SK-N-SH (cell line): Measurements from ENCODE around the gene FLCN. TPM values are rescaled to one million over a fixed set of nuclear protein-coding genes. Genes with fewer than 3 reads are reported as not detected.

ENCODE experiments used
- CTCF ChIA-PET: fragments of 300-600, 350-600 bp; formaldehyde crosslinking; extraction: SDS; loops from one replicate; lab custom pipeline; 2021; lab: Yijun Ruan, JAX
- POLR2A ChIA-PET: fragments of 350-600 bp; sonication (Branson Sonifier 250); formaldehyde crosslinking; extraction: SDS; loops from one replicate; lab custom pipeline; 2020; ENCODE audit warnings: antibody characterized with exemption, inconsistent platforms; lab: Yijun Ruan, JAX
- DNase-seq: peaks from one replicate; pipeline ENCODE4 v3.0.0; 2012
- H2AFZ ChIP-seq: fragments of 200-600 bp; sonication (generic); 2 replicates; pipeline ENCODE4 v1.8.1; 2016; ENCODE audit warnings: antibody characterized with exemption, mild to moderate bottlenecking, low read depth
- H3F3A ChIP-seq: fragments of 200-600 bp; sonication (generic); replicated peaks from 2 replicates; pipeline ENCODE3; 2016; ENCODE audit warnings: antibody characterized with exemption, mild to moderate bottlenecking; ENCODE audit not compliant: insufficient read depth
- H3K27ac ChIP-seq, 2 experiments: fragments of 200-500 bp in 1 of 2; fragments of 200-600 bp in 1 of 2; sonication (Bioruptor generic) in 1 of 2; sonication (generic), shearing (Covaris generic) in 1 of 2; 2 replicates each; pipeline versions ENCODE4 v1.5.1 to v1.6.1; 2014 to 2016; ENCODE audit warnings: low read depth in 2 of 2, inconsistent platforms in 1 of 2, low read length in 1 of 2, mild to moderate bottlenecking in 1 of 2, mixed read lengths in 1 of 2
- H3K27me3 ChIP-seq: fragments of 200-600 bp; sonication (generic), shearing (Covaris generic); 2 replicates; pipeline ENCODE4 v1.6.1; 2016; ENCODE audit warnings: mixed run types; ENCODE audit not compliant: insufficient read depth
- H3K36me3 ChIP-seq, 2 experiments: fragments of 200-500 bp in 1 of 2; fragments of 200-600 bp in 1 of 2; sonication (Bioruptor generic) in 1 of 2; sonication (generic) in 1 of 2; replicated peaks in 1 of 2; 2 replicates each; pipeline versions ENCODE3 to v1.5.1; 2014 to 2016; ENCODE audit warnings: low read length in 1 of 2, mild to moderate bottlenecking in 1 of 2; ENCODE audit not compliant: insufficient read depth in 2 of 2, control insufficient read depth in 1 of 2
- H3K4me1 ChIP-seq, 2 experiments: fragments of 200-500 bp in 1 of 2; fragments of 200-600 bp in 1 of 2; sonication (Bioruptor generic) in 1 of 2; sonication (generic), shearing (Covaris generic) in 1 of 2; 2 replicates each; pipeline versions ENCODE4 v1.5.1 to v1.6.1; 2014 to 2016; ENCODE audit warnings: low read depth in 1 of 2, low read length in 1 of 2, mixed run types in 1 of 2; ENCODE audit not compliant: insufficient read depth in 2 of 2, control insufficient read depth in 1 of 2
- H3K4me2 ChIP-seq: fragments of 200-600 bp; sonication (generic), shearing (Covaris generic); 2 replicates; pipeline ENCODE4 v1.6.1; 2017; ENCODE audit warnings: mixed run types
- H3K4me3 ChIP-seq, 2 experiments: fragments of 200-500 bp in 1 of 2; fragments of 200-600 bp in 1 of 2; sonication (Bioruptor generic) in 1 of 2; sonication (generic), shearing (Covaris generic) in 1 of 2; 2 replicates each; pipeline versions ENCODE4 v1.5.1 to v1.8.1; 2014 to 2016; ENCODE audit warnings: low read depth in 2 of 2, inconsistent platforms in 1 of 2, low read length in 1 of 2, mild to moderate bottlenecking in 1 of 2, mixed read lengths in 1 of 2, moderate library complexity in 1 of 2
- H3K79me2 ChIP-seq: fragments of 200-600 bp; sonication (generic); 2 replicates; pipeline ENCODE4 v1.8.1; 2017; ENCODE audit warnings: mild to moderate bottlenecking; ENCODE audit not compliant: insufficient read depth
- H3K9ac ChIP-seq: fragments of 200-600 bp; sonication (generic); 2 replicates; pipeline ENCODE4 v1.6.1; 2017; ENCODE audit warnings: mixed run types
- H3K9me2 ChIP-seq: fragments of 200-600 bp; sonication (generic); 2 replicates; pipeline ENCODE4 v1.6.1; 2017; ENCODE audit warnings: mixed run types
- H3K9me3 ChIP-seq: fragments of 200-600 bp; sonication (generic); 2 replicates; pipeline ENCODE4 v1.6.1; 2017; ENCODE audit warnings: mixed run types, mild to moderate bottlenecking, moderate library complexity
- H4K20me1 ChIP-seq: fragments of 200-600 bp; sonication (generic); 2 replicates; pipeline ENCODE4 v1.6.1; 2017; ENCODE audit warnings: mild to moderate bottlenecking, mixed run types; ENCODE audit not compliant: insufficient read depth
- CTCF ChIP-seq: fragments of 200-600 bp; sonication (generic); IDR thresholded peaks from 2 replicates; pipeline ENCODE4 v1.6.1; 2017; ENCODE audit warnings: antibody characterized with exemption, mild to moderate bottlenecking, moderate library complexity
- ELF1 ChIP-seq: IDR thresholded peaks from 2 replicates; pipeline ENCODE4 v1.4.0; 2012
- FOSL2 ChIP-seq: IDR thresholded peaks from 2 replicates; pipeline ENCODE4 v1.4.0; 2012; ENCODE audit warnings: low read depth, mild to moderate bottlenecking, moderate library complexity, borderline replicate concordance
- FOXM1 ChIP-seq: IDR thresholded peaks from 2 replicates; pipeline ENCODE4 v1.4.0; 2012; ENCODE audit warnings: low read depth, mild to moderate bottlenecking
- GATA2 ChIP-seq: sonication (generic); formaldehyde crosslinking; IDR thresholded peaks from 2 replicates; pipeline ENCODE4 v1.5.0; 2020; ENCODE audit warnings: mild to moderate bottlenecking, missing genetic modification reagents
- IRF3 ChIP-seq: fragments of 150-350 bp; IDR thresholded peaks from 2 replicates; pipeline ENCODE4 v1.6.1; 2016; ENCODE audit warnings: mild to moderate bottlenecking, low read depth, low read length
- MAX ChIP-seq: IDR thresholded peaks from 2 replicates; pipeline ENCODE4 v1.4.0; 2012; ENCODE audit warnings: low read depth
- MEF2A ChIP-seq: IDR thresholded peaks from 2 replicates; pipeline ENCODE4 v1.4.0; 2012; ENCODE audit warnings: low read depth, borderline replicate concordance
- NFIC ChIP-seq: IDR thresholded peaks from 2 replicates; pipeline ENCODE4 v1.4.0; 2012; ENCODE audit warnings: borderline replicate concordance
- POLR2AphosphoS5 ChIP-seq: IDR thresholded peaks from 2 replicates; pipeline ENCODE4 v1.6.1; 2012; ENCODE audit warnings: low read depth, low read length
- RAD21 ChIP-seq: IDR thresholded peaks from 2 replicates; pipeline ENCODE4 v1.6.1; 2012; ENCODE audit warnings: mild to moderate bottlenecking, low read length
- RCOR1 ChIP-seq: fragments of 150-350 bp; IDR thresholded peaks from 2 replicates; pipeline ENCODE4 v1.6.1; 2017; ENCODE audit warnings: antibody characterized with exemption, low read length
- RFX5 ChIP-seq: IDR thresholded peaks from 2 replicates; pipeline ENCODE4 v1.6.1; 2012; ENCODE audit warnings: mild to moderate bottlenecking, improper control_type of control experiment, low read length
- SMC3 ChIP-seq: IDR thresholded peaks from 2 replicates; pipeline ENCODE4 v1.6.1; 2012; ENCODE audit warnings: low read depth, low read length, improper control_type of control experiment
- TAF1 ChIP-seq: IDR thresholded peaks from 2 replicates; pipeline ENCODE4 v1.6.1; 2012; ENCODE audit warnings: low read depth, mild to moderate bottlenecking, low read length, moderate library complexity, borderline replicate concordance
- TCF12 ChIP-seq: IDR thresholded peaks from 2 replicates; pipeline ENCODE4 v1.4.0; 2012
- TEAD4 ChIP-seq: IDR thresholded peaks from 2 replicates; pipeline ENCODE4 v1.4.0; 2012; ENCODE audit warnings: mild to moderate bottlenecking, borderline replicate concordance; ENCODE audit not compliant: insufficient read depth
- YY1 ChIP-seq: IDR thresholded peaks from 2 replicates; pipeline ENCODE4 v1.4.0; 2012; ENCODE audit warnings: low read depth, mild to moderate bottlenecking
- WGBS: methylation state at CpG from one replicate; pipeline ENCODE4 v1.1.6; 2017; ENCODE audit warnings: low lambda C conversion rate; 5-methylcytosine and 5-hydroxymethylcytosine counted together
- polyA plus RNA-seq, 3 experiments: library from polyadenylated mRNA; depleted of rRNA; stranded (reverse); fragments of >200 nt; gene quantifications; 2 replicates each; pipeline ENCODE4 v1.2.3, GENCODE V29; 2012
- TF ChIP-seq, protein P1 (sequence below): IDR thresholded peaks from 2 replicates; pipeline ENCODE4 v1.4.0; 2012; ENCODE audit warnings: low read depth, borderline replicate concordance
- TF ChIP-seq, protein P2 (sequence below): IDR thresholded peaks from 2 replicates; pipeline ENCODE4; 2012
- TF ChIP-seq, protein P3 (sequence below): IDR thresholded peaks from 2 replicates; pipeline ENCODE4 v1.4.0; 2012; ENCODE audit warnings: low read depth, borderline replicate concordance

The FLCN gene
- polyA plus RNA-seq, 1 of the 3 experiments (the other 2 are of a cell fraction) = 14.6 TPM

DNA sequence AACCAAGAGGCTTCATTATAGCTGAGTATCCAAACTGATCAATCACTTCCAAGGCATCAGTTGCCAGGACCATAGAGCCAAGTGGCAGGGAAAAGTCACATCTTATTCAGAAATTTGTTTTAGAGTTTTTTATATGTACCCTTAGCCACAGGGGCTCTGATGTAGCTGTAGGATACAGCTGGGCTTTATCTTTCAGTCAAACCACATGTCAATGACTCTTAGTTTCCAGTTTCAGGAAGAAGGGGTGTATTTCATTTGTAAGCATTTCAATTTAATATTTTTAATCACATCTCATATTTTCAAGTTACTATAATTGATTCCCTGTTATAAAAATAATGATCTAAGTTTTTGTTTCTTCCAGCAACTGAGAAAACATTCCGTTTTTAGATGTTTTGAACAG is 2.9 kb upstream of the FLCN start:
- H3K27ac ChIP-seq = no peak overlapping the region
- H3K9me2 ChIP-seq = no peaks in the 10 kb centered on the region
- WGBS = 80% methylated on average over 1 of the region's 1 CpG
- no peak for DNase-seq
- CTCF ChIA-PET = interaction anchor here (1.0 kb wide), 1 partner anchor 31 kb away, joined by 3 read pairs; no protein-coding TSS in a partner anchor
- H3K79me2 ChIP-seq = peaks cover 21% of the 10 kb centered on the region
- H3F3A ChIP-seq = no peaks in the 10 kb centered on the region
- no peak overlapping the region for H2AFZ ChIP-seq
- no peaks in the 10 kb centered on the region for H3K27me3 ChIP-seq
- H3K36me3 ChIP-seq = no peaks in the 10 kb centered on the region
- peaks cover 14% of the 10 kb centered on the region for H4K20me1 ChIP-seq
- H3K4me1 ChIP-seq = peaks cover 4 to 12% of the 10 kb centered on the region in 2 experiments; a peak in 3 of 4 replicates
- H3K4me3 ChIP-seq = no peak overlapping the region
- POLR2A ChIA-PET = no interaction called here
- no peak overlapping the region for H3K4me2 ChIP-seq
- no peak overlapping the region for H3K9ac ChIP-seq
- TF ChIP-seq FOXM1 = no peak
- no peak for TF ChIP-seq RAD21
- no peak for TF ChIP-seq MAX
- no peak for TF ChIP-seq SMC3
- no peak for TF ChIP-seq MEF2A
- no peak for TF ChIP-seq NFIC
- TF ChIP-seq TAF1 = no peak
- no peak for TF ChIP-seq YY1
- TF ChIP-seq RCOR1 = no peak
- H3K9me3 ChIP-seq = no peaks in the 10 kb centered on the region

DNA sequence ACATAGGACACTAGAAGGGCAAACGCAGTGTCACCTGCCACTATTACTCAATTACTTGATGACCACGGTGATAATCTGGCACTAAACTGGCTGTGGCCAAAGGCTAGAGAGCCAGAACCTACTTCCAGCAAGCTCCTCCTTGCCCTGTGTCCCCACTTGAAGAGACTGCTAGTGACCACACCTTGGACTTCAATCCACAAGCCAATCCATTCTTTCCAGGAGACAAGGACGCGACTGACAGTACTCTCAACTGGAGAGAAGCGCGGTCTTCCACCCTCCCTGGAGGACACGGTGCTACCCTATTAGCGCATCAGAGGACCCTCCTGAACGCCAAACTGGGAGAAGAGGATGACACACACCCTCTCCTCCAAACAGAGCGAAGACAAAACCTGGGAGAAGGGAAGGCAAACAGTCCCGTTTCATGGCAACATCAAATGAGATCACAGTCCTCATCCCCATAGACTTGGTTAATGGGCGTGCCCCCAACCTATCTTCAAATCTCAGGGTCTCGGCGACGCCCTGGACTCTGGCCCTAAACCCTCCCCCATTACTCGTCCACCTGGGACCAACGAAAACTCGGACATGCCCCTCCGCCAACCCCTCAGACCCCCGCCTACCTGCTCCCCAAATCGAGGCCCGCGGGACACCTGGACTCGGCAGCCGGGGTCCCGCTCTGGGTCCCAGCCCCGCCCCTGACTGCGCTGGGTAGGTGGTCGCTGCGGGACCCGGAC is 508 bp downstream of the FLCN start:
- WGBS = 5% methylated on average over 18 of the region's 31 CpGs
- Histone ChIP-seq H3K36me3 (peaks cover 1 to 7% of the 10 kb centered on the region in 2 experiments), H4K20me1 (peaks cover 21% of the 10 kb centered on the region), H3K9ac (peak overlapping the region; percentile 96), H3K9me2 (no peaks in the 10 kb centered on the region), H3K4me3 (peak overlapping the region; percentile 80 to 100), H3K27me3 (no peaks in the 10 kb centered on the region), H3K9me3 (no peaks in the 10 kb centered on the region), H3F3A (no peaks in the 10 kb centered on the region), H2AFZ (peak overlapping the region; percentile 99; the same call in 1 of the 2 replicates), H3K79me2 (peaks cover 47% of the 10 kb centered on the region), H3K4me1 (peaks cover 4 to 12% of the 10 kb centered on the region in 2 experiments; a peak in 3 of 4 replicates), H3K4me2 (peak overlapping the region; percentile 99), H3K27ac (peak overlapping the region; percentile 87 to 96; a peak in 3 of 4 replicates)
- ChIA-PET POLR2A (interaction anchor here (1.2 to 1.3 kb wide), 2 partner anchors 29 to 149 kb away, joined by 3 to 5 read pairs; no protein-coding TSS in a partner anchor), CTCF (interaction anchor here (1.0 to 1.3 kb wide), 4 partner anchors 8 to 245 kb away, joined by 3 to 5 read pairs (median 4); no protein-coding TSS in a partner anchor)
- DNase-seq = no peak
- TF ChIP-seq FOSL2 (no peak), CTCF (no peak), RFX5 (no peak), TCF12 (no peak), TEAD4 (no peak), FOXM1 (no peak), ELF1 (no peak), IRF3 (no peak), RAD21 (no peak), GATA2 (CRISPR knock-in tag) (no peak), POLR2AphosphoS5 (no peak)
- TF ChIP-seq, protein P1, sequence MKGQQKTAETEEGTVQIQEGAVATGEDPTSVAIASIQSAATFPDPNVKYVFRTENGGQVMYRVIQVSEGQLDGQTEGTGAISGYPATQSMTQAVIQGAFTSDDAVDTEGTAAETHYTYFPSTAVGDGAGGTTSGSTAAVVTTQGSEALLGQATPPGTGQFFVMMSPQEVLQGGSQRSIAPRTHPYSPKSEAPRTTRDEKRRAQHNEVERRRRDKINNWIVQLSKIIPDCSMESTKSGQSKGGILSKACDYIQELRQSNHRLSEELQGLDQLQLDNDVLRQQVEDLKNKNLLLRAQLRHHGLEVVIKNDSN = no peak
- TF ChIP-seq, protein P2, sequence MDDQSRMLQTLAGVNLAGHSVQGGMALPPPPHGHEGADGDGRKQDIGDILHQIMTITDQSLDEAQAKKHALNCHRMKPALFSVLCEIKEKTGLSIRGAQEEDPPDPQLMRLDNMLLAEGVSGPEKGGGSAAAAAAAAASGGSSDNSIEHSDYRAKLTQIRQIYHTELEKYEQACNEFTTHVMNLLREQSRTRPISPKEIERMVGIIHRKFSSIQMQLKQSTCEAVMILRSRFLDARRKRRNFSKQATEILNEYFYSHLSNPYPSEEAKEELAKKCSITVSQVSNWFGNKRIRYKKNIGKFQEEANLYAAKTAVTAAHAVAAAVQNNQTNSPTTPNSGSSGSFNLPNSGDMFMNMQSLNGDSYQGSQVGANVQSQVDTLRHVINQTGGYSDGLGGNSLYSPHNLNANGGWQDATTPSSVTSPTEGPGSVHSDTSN = no peak
- TF ChIP-seq, protein P3, sequence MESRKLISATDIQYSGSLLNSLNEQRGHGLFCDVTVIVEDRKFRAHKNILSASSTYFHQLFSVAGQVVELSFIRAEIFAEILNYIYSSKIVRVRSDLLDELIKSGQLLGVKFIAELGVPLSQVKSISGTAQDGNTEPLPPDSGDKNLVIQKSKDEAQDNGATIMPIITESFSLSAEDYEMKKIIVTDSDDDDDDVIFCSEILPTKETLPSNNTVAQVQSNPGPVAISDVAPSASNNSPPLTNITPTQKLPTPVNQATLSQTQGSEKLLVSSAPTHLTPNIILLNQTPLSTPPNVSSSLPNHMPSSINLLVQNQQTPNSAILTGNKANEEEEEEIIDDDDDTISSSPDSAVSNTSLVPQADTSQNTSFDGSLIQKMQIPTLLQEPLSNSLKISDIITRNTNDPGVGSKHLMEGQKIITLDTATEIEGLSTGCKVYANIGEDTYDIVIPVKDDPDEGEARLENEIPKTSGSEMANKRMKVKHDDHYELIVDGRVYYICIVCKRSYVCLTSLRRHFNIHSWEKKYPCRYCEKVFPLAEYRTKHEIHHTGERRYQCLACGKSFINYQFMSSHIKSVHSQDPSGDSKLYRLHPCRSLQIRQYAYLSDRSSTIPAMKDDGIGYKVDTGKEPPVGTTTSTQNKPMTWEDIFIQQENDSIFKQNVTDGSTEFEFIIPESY = no peak
